ENCODE measurements around the gene PRX. TPM values are rescaled to one million over a fixed set of nuclear protein-coding genes. Genes with fewer than 3 reads are reported as not detected.

The PRX gene
- total and polyA plus RNA-seq, 2 of the 13 experiments (the other 11 are each of a cell fraction or from before 2014, with no cell fraction given): 0.66 TPM

DNA sequence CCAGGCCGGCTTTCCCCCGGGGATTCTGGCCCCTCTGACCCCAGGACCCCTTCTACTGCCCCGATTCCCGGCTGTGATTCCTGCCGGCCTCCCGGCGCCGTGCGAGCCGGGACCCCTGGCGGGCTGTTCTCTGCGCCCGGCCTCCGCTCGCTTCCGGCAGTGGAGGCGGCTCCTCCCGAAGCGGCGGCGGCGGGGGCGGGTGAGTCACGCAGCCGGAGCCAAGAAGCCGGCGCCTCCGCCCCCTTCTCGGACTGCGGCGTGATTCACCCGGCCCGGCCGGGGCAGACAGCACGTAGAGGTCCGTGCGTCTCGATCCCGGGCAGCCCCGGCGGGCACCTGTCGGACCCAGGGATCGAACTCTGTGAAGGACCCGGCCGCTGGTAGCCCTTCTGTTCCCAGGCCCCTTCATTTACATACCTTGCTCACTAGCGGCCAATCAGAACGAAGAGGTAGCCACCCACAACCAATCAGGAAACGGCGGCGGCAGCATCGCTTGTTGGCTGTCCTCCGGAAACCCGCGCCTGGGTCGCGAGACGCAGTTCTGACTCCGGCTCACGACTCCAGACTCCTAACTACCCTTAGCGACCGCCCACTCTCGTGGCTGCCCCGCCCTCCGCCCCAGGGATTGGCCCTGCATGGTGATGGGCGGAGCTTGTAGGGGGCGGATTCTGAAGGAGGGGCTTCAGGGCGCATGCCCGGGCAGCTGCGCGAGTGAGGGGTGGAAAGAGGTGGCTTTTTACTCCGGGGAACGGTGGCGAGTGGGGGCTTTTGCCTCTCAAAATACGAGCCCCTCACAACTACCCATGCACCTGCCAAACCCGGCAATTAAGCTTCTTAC lies 12.5 kb upstream of the PRX start, which contains the start of gene SERTAD1 (continued):
- TF ChIP-seq, protein P1, sequence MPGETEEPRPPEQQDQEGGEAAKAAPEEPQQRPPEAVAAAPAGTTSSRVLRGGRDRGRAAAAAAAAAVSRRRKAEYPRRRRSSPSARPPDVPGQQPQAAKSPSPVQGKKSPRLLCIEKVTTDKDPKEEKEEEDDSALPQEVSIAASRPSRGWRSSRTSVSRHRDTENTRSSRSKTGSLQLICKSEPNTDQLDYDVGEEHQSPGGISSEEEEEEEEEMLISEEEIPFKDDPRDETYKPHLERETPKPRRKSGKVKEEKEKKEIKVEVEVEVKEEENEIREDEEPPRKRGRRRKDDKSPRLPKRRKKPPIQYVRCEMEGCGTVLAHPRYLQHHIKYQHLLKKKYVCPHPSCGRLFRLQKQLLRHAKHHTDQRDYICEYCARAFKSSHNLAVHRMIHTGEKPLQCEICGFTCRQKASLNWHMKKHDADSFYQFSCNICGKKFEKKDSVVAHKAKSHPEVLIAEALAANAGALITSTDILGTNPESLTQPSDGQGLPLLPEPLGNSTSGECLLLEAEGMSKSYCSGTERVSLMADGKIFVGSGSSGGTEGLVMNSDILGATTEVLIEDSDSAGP (CRISPR knock-in tag; IDR thresholded peaks at IDR 0.05; ENCODE audit: borderline replicate concordance): peak; percentile 77; the same call in 1 of the 2 replicates
- TF ChIP-seq HDAC6 (IDR thresholded peaks at IDR 0.05; ENCODE audit: low read depth, low read length) (no peak), MAZ (IDR thresholded peaks at IDR 0.05; ENCODE audit: borderline replicate concordance, low read depth, low read length) (peak; percentile 32; the same call in 1 of the 2 replicates), MAZ (CRISPR knock-in tag; IDR thresholded peaks at IDR 0.05; ENCODE audit: low read depth) (peak; percentile 74), POLR2AphosphoS5 (IDR thresholded peaks at IDR 0.05; ENCODE audit: low read depth, low read length) (peak; percentile 97), SAFB2 (CRISPR knock-in tag; IDR thresholded peaks at IDR 0.05; ENCODE audit: borderline replicate concordance, low read depth) (peak; percentile 52; the same call in 1 of the 2 replicates), CEBPG (CRISPR knock-in tag; IDR thresholded peaks at IDR 0.05) (no peak), ZBTB7B (CRISPR knock-in tag; IDR thresholded peaks at IDR 0.05) (peak; percentile 11; the same call in 1 of the 2 replicates), ZNF329 (CRISPR knock-in tag; IDR thresholded peaks at IDR 0.05; ENCODE audit: low read depth) (0 out of 2 replicates have a peak, but pooled peaks have one; percentile 47), ERF (CRISPR knock-in tag; IDR thresholded peaks at IDR 0.05) (peak; percentile 32; the same call in 1 of the 2 replicates), ZNF775 (CRISPR knock-in tag; IDR thresholded peaks at IDR 0.05; ENCODE audit: borderline replicate concordance) (no peak), ZNF569 (CRISPR knock-in tag; IDR thresholded peaks at IDR 0.05; ENCODE audit: borderline replicate concordance) (no peak)
- TF ChIP-seq, protein P2, sequence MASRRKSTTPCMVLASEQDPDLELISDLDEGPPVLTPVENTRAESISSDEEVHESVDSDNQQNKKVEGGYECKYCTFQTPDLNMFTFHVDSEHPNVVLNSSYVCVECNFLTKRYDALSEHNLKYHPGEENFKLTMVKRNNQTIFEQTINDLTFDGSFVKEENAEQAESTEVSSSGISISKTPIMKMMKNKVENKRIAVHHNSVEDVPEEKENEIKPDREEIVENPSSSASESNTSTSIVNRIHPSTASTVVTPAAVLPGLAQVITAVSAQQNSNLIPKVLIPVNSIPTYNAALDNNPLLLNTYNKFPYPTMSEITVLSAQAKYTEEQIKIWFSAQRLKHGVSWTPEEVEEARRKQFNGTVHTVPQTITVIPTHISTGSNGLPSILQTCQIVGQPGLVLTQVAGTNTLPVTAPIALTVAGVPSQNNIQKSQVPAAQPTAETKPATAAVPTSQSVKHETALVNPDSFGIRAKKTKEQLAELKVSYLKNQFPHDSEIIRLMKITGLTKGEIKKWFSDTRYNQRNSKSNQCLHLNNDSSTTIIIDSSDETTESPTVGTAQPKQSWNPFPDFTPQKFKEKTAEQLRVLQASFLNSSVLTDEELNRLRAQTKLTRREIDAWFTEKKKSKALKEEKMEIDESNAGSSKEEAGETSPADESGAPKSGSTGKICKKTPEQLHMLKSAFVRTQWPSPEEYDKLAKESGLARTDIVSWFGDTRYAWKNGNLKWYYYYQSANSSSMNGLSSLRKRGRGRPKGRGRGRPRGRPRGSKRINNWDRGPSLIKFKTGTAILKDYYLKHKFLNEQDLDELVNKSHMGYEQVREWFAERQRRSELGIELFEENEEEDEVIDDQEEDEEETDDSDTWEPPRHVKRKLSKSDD (CRISPR knock-in tag; IDR thresholded peaks at IDR 0.05; ENCODE audit: low read depth): no peak
- TF ChIP-seq, protein P3, sequence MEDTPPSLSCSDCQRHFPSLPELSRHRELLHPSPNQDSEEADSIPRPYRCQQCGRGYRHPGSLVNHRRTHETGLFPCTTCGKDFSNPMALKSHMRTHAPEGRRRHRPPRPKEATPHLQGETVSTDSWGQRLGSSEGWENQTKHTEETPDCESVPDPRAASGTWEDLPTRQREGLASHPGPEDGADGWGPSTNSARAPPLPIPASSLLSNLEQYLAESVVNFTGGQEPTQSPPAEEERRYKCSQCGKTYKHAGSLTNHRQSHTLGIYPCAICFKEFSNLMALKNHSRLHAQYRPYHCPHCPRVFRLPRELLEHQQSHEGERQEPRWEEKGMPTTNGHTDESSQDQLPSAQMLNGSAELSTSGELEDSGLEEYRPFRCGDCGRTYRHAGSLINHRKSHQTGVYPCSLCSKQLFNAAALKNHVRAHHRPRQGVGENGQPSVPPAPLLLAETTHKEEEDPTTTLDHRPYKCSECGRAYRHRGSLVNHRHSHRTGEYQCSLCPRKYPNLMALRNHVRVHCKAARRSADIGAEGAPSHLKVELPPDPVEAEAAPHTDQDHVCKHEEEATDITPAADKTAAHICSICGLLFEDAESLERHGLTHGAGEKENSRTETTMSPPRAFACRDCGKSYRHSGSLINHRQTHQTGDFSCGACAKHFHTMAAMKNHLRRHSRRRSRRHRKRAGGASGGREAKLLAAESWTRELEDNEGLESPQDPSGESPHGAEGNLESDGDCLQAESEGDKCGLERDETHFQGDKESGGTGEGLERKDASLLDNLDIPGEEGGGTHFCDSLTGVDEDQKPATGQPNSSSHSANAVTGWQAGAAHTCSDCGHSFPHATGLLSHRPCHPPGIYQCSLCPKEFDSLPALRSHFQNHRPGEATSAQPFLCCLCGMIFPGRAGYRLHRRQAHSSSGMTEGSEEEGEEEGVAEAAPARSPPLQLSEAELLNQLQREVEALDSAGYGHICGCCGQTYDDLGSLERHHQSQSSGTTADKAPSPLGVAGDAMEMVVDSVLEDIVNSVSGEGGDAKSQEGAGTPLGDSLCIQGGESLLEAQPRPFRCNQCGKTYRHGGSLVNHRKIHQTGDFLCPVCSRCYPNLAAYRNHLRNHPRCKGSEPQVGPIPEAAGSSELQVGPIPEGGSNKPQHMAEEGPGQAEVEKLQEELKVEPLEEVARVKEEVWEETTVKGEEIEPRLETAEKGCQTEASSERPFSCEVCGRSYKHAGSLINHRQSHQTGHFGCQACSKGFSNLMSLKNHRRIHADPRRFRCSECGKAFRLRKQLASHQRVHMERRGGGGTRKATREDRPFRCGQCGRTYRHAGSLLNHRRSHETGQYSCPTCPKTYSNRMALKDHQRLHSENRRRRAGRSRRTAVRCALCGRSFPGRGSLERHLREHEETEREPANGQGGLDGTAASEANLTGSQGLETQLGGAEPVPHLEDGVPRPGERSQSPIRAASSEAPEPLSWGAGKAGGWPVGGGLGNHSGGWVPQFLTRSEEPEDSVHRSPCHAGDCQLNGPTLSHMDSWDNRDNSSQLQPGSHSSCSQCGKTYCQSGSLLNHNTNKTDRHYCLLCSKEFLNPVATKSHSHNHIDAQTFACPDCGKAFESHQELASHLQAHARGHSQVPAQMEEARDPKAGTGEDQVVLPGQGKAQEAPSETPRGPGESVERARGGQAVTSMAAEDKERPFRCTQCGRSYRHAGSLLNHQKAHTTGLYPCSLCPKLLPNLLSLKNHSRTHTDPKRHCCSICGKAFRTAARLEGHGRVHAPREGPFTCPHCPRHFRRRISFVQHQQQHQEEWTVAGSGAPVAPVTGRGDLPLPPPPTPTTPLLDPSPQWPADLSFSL (CRISPR knock-in tag; IDR thresholded peaks at IDR 0.05): peak; percentile 70; the same call in 1 of the 2 replicates
- TF ChIP-seq, protein P4, sequence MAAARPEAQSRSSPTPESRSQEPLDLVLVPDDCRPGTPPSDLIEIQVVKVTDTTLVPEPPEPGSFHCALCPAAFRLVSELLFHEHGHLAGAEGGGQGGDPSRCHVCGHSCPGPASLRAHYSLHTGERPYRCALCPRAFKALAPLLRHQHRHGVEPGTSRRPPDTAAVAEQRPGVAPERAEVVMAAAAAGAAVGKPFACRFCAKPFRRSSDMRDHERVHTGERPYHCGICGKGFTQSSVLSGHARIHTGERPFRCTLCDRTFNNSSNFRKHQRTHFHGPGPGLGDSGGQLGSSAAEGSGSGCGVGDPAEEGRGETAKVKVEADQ (CRISPR knock-in tag; IDR thresholded peaks at IDR 0.05; ENCODE audit: borderline replicate concordance): no peak; the same call in 1 of the 2 replicates

All from HepG2 (cell line).